Progenitor cell of endocrine pancreas (in vitro differentiated cells): ENCODE data around the gene SLC12A6. TPM values are rescaled to one million over a fixed set of nuclear protein-coding genes. Genes with fewer than 3 reads are reported as not detected.

Experiments
- DNase-seq: peaks from one replicate; pipeline ENCODE4 v3.0.0; 2021; ENCODE audit warnings: low spot score; ENCODE audit not compliant: unreplicated experiment
- H3K27ac Mint-ChIP-seq: 2 replicates; pipeline ENCODE4 v1.8.0; 2021; ENCODE audit warnings: mild to moderate bottlenecking, moderate library complexity, mixed read lengths
- H3K27me3 Mint-ChIP-seq: 2 replicates; pipeline ENCODE4 v1.8.0; 2021; ENCODE audit warnings: mixed read lengths
- H3K36me3 Mint-ChIP-seq: 2 replicates; pipeline ENCODE4 v1.8.0; 2022; ENCODE audit warnings: mixed read lengths; ENCODE audit not compliant: insufficient read depth
- H3K4me1 Mint-ChIP-seq: 2 replicates; pipeline ENCODE4 v1.8.0; 2021; ENCODE audit warnings: low read depth, mixed read lengths
- H3K4me3 Mint-ChIP-seq: 2 replicates; pipeline ENCODE4 v1.8.0; 2021; ENCODE audit warnings: low read depth, mild to moderate bottlenecking, moderate library complexity, mixed read lengths
- H3K9me3 Mint-ChIP-seq: 2 replicates; pipeline ENCODE4 v1.8.0; 2021; ENCODE audit warnings: low read depth, mixed read lengths
- CTCF ChIP-seq: fragments of 200-600 bp; sonication (generic); IDR thresholded peaks from one replicate; pipeline ENCODE4 v1.5.0; 2021; ENCODE audit warnings: antibody characterized with exemption, mild to moderate bottlenecking; ENCODE audit not compliant: unreplicated experiment
- total RNA-seq: library from RNA; stranded (reverse); gene quantifications from 2 replicates; pipeline ENCODE4 v1.2.1, GENCODE V29; 2021

Gene SLC12A6
- total RNA-seq, 1 donor from 2014 or later, result 30.9 TPM

- TF ChIP-seq CTCF, result no peak
- Mint-ChIP-seq H3K36me3 (no peaks in the 10 kb centered on the region), H3K27ac (no peak overlapping the region), H3K9me3 (peaks cover 1% of the 10 kb centered on the region), H3K4me1 (no peaks in the 10 kb centered on the region), H3K4me3 (no peak overlapping the region), H3K27me3 (no peaks in the 10 kb centered on the region)
- no peak for DNase-seq
These were observed 61.9 kb downstream of the SLC12A6 start for GRCh38 chr15:34275721-34276120.

- Mint-ChIP-seq H3K9me3 (no peaks in the 10 kb centered on the region), H3K27ac (no peak overlapping the region), H3K27me3 (no peaks in the 10 kb centered on the region), H3K36me3 (no peaks in the 10 kb centered on the region), H3K4me3 (no peak overlapping the region), H3K4me1 (no peaks in the 10 kb centered on the region)
- DNase-seq, result no peak
- TF ChIP-seq CTCF, result no peak
These were observed 62.4 kb downstream of the SLC12A6 start for GRCh38 chr15:34275154-34275553.

- H3K36me3 Mint-ChIP-seq, result peaks cover 2% of the 10 kb centered on the region
- H3K27me3 Mint-ChIP-seq, result no peaks in the 10 kb centered on the region
These were observed 66.1 kb downstream of the SLC12A6 start for GRCh38 chr15:34271493-34271892.

GRCh38 chr15:34266751-34267150, 70.8 kb downstream of the SLC12A6 start:
- H3K27ac Mint-ChIP-seq, result no peak overlapping the region
- no peak for TF ChIP-seq CTCF
- no peaks in the 10 kb centered on the region for H3K4me1 Mint-ChIP-seq
- H3K9me3 Mint-ChIP-seq, result no peaks in the 10 kb centered on the region
- H3K27me3 Mint-ChIP-seq, result no peaks in the 10 kb centered on the region
- H3K4me3 Mint-ChIP-seq, result no peak overlapping the region
- no peak for DNase-seq
- H3K36me3 Mint-ChIP-seq, result peaks cover 2% of the 10 kb centered on the region

More at GRCh38 chr15:34271493-34271892, 66.1 kb downstream of the SLC12A6 start:
- TF ChIP-seq CTCF, result no peak
- Mint-ChIP-seq H3K4me3 (no peak overlapping the region), H3K9me3 (no peaks in the 10 kb centered on the region), H3K4me1 (no peaks in the 10 kb centered on the region), H3K27ac (no peak overlapping the region)
- no peak for DNase-seq

GRCh38 chr15:34264076-34264475, 73.5 kb downstream of the SLC12A6 start:
- Mint-ChIP-seq H3K36me3 (peaks cover 1% of the 10 kb centered on the region), H3K27me3 (no peaks in the 10 kb centered on the region)

More at GRCh38 chr15:34264076-34264475, 73.5 kb downstream of the SLC12A6 start:
- no peak overlapping the region for H3K4me3 Mint-ChIP-seq
- H3K4me1 Mint-ChIP-seq, result no peaks in the 10 kb centered on the region
- no peak for TF ChIP-seq CTCF
- no peak overlapping the region for H3K27ac Mint-ChIP-seq
- H3K9me3 Mint-ChIP-seq, result no peaks in the 10 kb centered on the region
- no peak for DNase-seq
